PC-3 (cell line): ENCODE results near the gene GDPD1.

Source experiments
- EZH2 ChIP-seq: fragments of 300-600 bp; sonication (generic); IDR thresholded peaks from one replicate; pipeline ENCODE4 v1.6.1; 2017; ENCODE audit warnings: antibody characterized with exemption, mild to moderate bottlenecking, low read length; ENCODE audit not compliant: unreplicated experiment
- TF ChIP-seq, protein P1 (sequence below): fragments of 300-600 bp; sonication (generic); conservative IDR thresholded peaks from 2 replicates; pipeline ENCODE4 v1.5.1; 2017; ENCODE audit warnings: antibody characterized with exemption, low read depth, mild to moderate bottlenecking, low read length

DNA sequence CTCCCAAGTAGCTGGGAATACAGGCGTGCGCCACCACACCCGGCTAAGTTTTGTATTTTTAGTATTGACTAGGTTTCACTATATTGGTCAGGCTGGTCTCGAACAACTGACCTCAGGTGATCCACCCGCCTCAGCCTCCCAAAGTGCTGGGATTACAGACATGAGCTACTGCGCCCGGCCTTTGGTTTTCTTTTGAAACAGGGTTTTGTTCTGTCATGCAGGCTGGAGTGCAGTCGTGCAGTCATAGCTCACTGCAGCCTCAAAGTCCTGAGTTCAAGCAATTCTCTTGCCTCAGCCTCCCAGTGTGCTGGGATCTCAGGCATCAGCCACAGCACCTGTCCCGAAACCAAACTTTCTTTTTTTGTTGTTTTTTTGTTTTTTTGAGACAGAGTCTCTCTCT lies 39.7 kb upstream of the GDPD1 start:
- TF ChIP-seq, protein P1, sequence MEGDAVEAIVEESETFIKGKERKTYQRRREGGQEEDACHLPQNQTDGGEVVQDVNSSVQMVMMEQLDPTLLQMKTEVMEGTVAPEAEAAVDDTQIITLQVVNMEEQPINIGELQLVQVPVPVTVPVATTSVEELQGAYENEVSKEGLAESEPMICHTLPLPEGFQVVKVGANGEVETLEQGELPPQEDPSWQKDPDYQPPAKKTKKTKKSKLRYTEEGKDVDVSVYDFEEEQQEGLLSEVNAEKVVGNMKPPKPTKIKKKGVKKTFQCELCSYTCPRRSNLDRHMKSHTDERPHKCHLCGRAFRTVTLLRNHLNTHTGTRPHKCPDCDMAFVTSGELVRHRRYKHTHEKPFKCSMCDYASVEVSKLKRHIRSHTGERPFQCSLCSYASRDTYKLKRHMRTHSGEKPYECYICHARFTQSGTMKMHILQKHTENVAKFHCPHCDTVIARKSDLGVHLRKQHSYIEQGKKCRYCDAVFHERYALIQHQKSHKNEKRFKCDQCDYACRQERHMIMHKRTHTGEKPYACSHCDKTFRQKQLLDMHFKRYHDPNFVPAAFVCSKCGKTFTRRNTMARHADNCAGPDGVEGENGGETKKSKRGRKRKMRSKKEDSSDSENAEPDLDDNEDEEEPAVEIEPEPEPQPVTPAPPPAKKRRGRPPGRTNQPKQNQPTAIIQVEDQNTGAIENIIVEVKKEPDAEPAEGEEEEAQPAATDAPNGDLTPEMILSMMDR = no peak
- no peak for TF ChIP-seq EZH2
